ENCODE data around the gene ATG2B.

Gene ATG2B

DNA sequence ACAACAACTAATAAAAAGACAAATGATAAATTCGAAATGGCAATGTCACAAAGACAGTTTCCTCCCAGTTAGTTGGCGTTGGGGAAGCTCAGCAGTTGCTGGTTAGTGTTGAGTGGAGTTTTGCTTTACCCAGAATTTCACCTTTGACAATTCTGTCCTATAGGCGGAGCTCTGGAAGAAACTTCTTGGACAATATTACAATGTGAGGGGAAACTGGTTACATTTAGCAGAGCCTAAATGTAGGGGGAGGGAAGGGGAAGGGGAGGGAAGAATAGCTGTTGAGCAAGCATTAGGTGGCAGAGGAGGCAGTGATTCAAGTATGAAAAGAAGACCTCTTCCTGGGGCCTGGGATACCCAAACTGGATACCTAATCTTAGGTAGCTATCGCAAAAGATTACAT is 55.7 kb downstream of the ATG2B start:
- no peak for DNase-seq (ENCODE audit: low spot score)

DNA sequence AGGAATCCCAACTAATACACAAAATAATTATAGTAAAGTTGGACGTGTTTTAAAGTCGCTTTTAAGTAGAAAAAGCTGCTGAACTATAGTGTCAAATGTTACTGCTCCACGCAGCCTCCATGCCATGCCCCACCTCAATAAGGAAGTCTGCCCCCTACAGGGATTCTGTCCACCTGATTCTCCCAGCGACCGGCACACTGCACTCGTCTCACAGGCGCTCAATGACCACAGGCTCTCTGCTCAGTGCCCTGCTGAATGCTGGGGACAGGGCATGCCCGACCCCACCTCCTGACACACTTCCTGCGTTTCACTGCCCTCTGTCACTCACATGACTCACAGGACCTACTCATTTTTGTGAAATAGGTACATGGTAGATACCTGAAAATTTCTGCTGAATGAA is 58.2 kb downstream of the ATG2B start:
- peak; percentile 8 for DNase-seq (ENCODE audit: low spot score)

DNA sequence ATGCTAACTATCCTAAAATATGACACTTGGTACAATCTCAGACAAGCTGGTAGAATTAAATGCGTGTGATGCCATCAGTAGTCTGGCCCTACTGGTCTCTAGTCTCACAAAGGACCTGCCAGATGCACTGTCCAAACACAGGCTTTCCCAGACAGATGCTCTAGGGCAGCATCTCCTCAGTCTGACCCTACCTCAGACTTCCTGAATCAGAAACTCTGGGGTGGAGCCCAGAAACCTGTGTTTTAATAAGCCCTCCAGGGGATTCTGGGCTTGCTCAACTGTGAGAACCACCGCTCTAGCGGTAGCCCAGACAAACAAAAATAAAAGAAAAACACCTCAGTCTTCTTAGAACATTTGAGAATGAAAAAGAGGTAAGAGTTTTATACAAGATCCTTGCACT is 59.2 kb downstream of the ATG2B start:
- DNase-seq (ENCODE audit: low spot score), result no peak

- DNase-seq (ENCODE audit: low spot score), result no peak
Measured at GRCh38 chr14:96299441-96299840, 63.7 kb downstream of the ATG2B start.

- no peak for DNase-seq (ENCODE audit: low spot score)
Measured at GRCh38 chr14:96297997-96298515, 65.1 kb downstream of the ATG2B start.

- DNase-seq (ENCODE audit: low spot score), result peak; percentile 52
Measured at GRCh38 chr14:96297000-96297399, 66.1 kb downstream of the ATG2B start.

DNA sequence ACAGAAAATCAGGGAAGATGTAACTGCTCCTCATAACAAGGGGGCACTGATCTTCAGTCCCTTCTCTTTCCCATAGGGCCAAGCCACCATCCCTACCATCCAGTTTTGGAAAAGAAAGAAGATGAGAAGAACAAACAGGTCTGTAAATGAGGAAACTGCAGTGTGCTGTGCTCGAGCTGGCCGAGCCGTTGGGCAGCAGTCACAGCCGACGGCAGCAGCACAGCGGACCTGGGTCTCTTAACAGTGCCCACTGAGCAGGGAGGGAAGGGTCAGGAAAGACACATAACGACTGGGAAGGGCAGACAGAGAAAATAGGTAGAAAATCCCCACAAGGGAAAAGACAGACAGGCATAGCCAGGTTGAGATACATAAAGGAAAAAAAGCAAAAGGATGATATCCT is 68.9 kb downstream of the ATG2B start:
- no peak for DNase-seq (ENCODE audit: low spot score)

GRCh38 chr14:96287856-96288255 is 75.3 kb downstream of the ATG2B start:
- DNase-seq (ENCODE audit: low spot score), result no peak

- no peak for DNase-seq (ENCODE audit: low spot score)
Measured at GRCh38 chr14:96286251-96286650, 76.9 kb downstream of the ATG2B start.

- no peak for DNase-seq (ENCODE audit: low spot score)
Measured at GRCh38 chr14:96285667-96286066, 77.5 kb downstream of the ATG2B start.

DNA sequence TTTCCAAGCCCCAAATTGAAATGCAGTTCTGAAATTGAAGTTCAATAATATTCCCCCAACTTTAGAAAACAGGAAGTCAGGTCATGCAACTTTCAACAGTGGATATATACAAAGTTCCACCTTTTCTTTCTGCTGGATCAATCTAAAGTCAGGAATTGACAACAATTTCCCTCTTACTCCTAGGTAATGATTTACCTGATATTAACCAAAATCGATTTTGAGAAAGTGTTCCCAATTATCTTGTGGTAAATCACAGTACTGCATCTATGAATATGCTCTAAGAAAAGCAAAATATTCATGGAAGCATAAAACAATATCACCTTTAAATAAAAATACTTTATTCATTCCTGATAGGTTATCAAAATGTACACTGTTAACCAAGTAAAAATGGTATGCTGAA is 78.7 kb downstream of the ATG2B start:
- DNase-seq (ENCODE audit: low spot score), result no peak

- no peak for DNase-seq (ENCODE audit: low spot score)
Measured at GRCh38 chr14:96284008-96284407, 79.1 kb downstream of the ATG2B start.

DNA sequence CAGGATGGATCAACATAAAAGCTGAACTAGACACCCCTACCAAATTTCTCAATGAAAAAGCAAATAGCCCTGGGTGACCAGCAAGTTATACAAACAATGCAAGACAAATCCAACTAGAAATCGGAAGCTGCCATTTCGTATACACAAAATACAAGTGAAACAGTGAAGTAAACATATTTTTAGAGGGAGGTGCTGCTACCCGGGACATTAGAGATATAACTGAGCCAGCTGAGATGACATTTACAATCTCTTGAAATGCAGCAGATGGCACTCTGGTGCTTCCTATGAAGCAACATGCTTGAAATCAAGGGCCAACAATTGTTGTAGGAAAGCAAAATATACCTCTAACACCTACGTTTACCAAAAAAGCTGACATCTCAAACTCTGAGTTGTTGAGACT is 81.7 kb downstream of the ATG2B start:
- DNase-seq (ENCODE audit: low spot score), result no peak

DNA sequence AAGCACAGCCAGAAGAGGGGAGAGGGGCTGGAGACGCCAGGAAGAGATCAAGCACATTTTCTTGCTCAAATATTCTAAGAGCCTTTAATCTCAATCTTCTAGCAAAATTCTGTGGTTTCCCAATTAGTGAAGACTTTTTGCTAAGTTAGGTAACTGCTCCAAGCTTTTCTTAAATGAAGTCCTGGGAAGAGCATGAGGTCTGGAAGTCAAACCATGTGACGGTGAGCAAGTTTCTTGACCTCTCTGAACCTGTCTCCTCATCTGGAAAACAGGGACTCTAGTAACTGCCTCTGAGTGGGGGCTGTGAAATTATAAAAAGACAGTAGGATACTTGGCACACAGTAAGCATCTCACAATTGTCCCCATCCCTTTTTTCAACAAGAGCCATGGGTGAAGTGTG is 83.0 kb downstream of the ATG2B start:
- no peak for DNase-seq (ENCODE audit: low spot score)

DNA sequence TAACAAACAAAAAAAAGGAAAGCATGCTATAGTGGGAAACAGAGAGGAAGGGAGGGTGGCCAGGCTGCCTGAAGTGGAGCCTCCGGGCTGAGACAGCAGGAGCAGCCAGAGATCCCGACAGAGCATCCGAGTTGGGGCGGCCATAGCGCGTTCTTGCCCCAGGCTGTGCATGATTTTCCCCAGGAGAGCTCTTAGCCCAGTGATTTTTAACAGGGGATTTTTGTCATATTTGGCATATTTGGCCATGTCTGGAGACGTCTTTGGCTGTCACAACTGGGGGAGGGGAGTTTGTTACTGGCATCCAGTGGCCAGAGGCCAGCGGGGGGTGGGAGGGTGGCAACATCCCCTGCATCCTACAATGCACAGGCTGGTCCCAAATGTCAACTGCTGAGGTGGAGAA is 83.6 kb downstream of the ATG2B start:
- no peak for DNase-seq (ENCODE audit: low spot score)

GRCh38 chr14:96277890-96278289 is 85.3 kb downstream of the ATG2B start:
- DNase-seq (ENCODE audit: low spot score), result no peak

GRCh38 chr14:96275177-96276112 is 87.7 kb downstream of the ATG2B start:
- peak; percentile 58 for DNase-seq (ENCODE audit: low spot score)

DNA sequence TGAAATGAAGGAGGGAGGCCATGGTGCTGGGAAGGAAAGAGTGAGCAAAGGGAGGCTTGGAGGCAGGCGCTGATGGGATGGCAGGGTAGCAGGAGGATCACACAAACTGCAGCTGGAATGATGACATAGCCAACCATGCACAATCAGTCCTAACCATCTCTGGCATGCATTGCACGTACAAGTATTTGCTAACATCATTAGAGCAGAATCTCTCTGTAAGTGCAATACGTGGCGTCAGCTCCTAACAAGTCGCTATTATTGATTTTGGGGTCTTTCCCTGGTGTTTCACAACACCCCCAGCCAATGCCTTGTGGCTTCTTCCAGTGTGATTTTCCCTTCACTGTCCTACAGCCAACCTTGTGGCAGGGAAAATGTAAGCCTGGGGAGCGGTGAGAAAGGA is 88.6 kb downstream of the ATG2B start:
- DNase-seq (ENCODE audit: low spot score), result no peak

GRCh38 chr14:96274122-96274521 is 89.0 kb downstream of the ATG2B start:
- DNase-seq (ENCODE audit: low spot score), result no peak

DNA sequence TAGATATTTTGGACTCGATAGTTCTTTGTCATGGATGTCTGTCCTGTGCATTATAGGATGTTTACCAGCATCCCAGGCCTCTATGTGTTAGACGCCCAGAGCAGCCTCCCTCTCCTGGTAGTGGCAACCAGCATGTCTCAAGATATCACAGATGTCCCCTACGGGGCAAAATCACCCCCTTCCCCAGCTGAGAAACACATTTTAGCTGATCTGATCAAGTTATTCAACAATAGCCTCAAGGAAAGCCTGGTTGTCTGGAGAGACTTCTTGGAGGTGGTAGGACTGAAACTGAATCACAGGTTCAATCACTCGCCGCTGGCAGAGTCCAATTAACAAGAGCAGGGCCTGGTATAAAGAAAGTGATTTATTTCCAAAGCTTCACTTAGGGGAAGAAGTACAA is 89.5 kb downstream of the ATG2B start:
- no peak for DNase-seq (ENCODE audit: low spot score)

GRCh38 chr14:96272777-96273473 is 90.2 kb downstream of the ATG2B start:
- DNase-seq (ENCODE audit: low spot score), result no peak

- DNase-seq (ENCODE audit: low spot score), result no peak
Measured at GRCh38 chr14:96271421-96271762, 91.7 kb downstream of the ATG2B start.

Measured in SW480 (cell line).